ENCODE measurements around the gene KDELR3. TPM values are rescaled to one million over a fixed set of nuclear protein-coding genes. Genes with fewer than 3 reads are reported as not detected.
A peak's percentile ranks its signal among the peaks of the same experiment; 100 is the strongest.

KDELR3 gene
- total RNA-seq, 1 donor from 2014 or later, result 5.1 TPM

GRCh38 chr22:38446018-38446601 lies 21.8 kb upstream of the KDELR3 start:
- no peak for TF ChIP-seq CTCF (conservative IDR thresholded peaks at IDR 0.05)
- no peak overlapping the region for H3K4me3 Mint-ChIP-seq
- H3K36me3 Mint-ChIP-seq (ENCODE audit: low read depth), result no peaks in the 10 kb centered on the region
- peaks cover 7% of the 10 kb centered on the region for H3K4me1 Mint-ChIP-seq
- no peak overlapping the region for H3K27ac Mint-ChIP-seq (ENCODE audit: unreplicated experiment)
- H3K9me3 Mint-ChIP-seq, result no peaks in the 10 kb centered on the region
- DNase-seq (ENCODE audit: low read depth, low spot score), result no peak
- peaks cover 11% of the 10 kb centered on the region for H3K27me3 Mint-ChIP-seq (ENCODE audit: low read depth)

GRCh38 chr22:38448945-38449745 lies 18.8 kb upstream of the KDELR3 start:
- H3K4me3 Mint-ChIP-seq, result no peak overlapping the region
- no peak for TF ChIP-seq CTCF (conservative IDR thresholded peaks at IDR 0.05)
- no peaks in the 10 kb centered on the region for H3K9me3 Mint-ChIP-seq
- H3K27me3 Mint-ChIP-seq (ENCODE audit: low read depth), result peaks cover 38% of the 10 kb centered on the region
- H3K4me1 Mint-ChIP-seq, result peaks cover 9% of the 10 kb centered on the region
- H3K27ac Mint-ChIP-seq (ENCODE audit: unreplicated experiment), result no peak overlapping the region
- no peak for DNase-seq (ENCODE audit: low read depth, low spot score)
- no peaks in the 10 kb centered on the region for H3K36me3 Mint-ChIP-seq (ENCODE audit: low read depth)

- Mint-ChIP-seq H3K4me3 (peak overlapping the region; percentile 20), H3K27ac (ENCODE audit: unreplicated experiment) (no peak overlapping the region), H3K9me3 (no peaks in the 10 kb centered on the region), H3K27me3 (ENCODE audit: low read depth) (peaks cover 43% of the 10 kb centered on the region), H3K36me3 (ENCODE audit: low read depth) (no peaks in the 10 kb centered on the region), H3K4me1 (peaks cover 11% of the 10 kb centered on the region)
- no peak for DNase-seq (ENCODE audit: low read depth, low spot score)
- no peak for TF ChIP-seq CTCF (conservative IDR thresholded peaks at IDR 0.05)
These were observed 18.1 kb upstream of the KDELR3 start for GRCh38 chr22:38449776-38450175.

GRCh38 chr22:38450234-38450797 lies 17.6 kb upstream of the KDELR3 start:
- Mint-ChIP-seq H3K4me1 (peaks cover 11% of the 10 kb centered on the region), H3K27me3 (ENCODE audit: low read depth) (peaks cover 43% of the 10 kb centered on the region), H3K36me3 (ENCODE audit: low read depth) (no peaks in the 10 kb centered on the region), H3K9me3 (no peaks in the 10 kb centered on the region), H3K4me3 (peak overlapping the region; percentile 49), H3K27ac (ENCODE audit: unreplicated experiment) (no peak overlapping the region)
- no peak for TF ChIP-seq CTCF (conservative IDR thresholded peaks at IDR 0.05)
- no peak for DNase-seq (ENCODE audit: low read depth, low spot score)

- Mint-ChIP-seq H3K36me3 (ENCODE audit: low read depth) (no peaks in the 10 kb centered on the region), H3K4me3 (no peak overlapping the region), H3K4me1 (peaks cover 13% of the 10 kb centered on the region), H3K9me3 (no peaks in the 10 kb centered on the region), H3K27ac (ENCODE audit: unreplicated experiment) (no peak overlapping the region), H3K27me3 (ENCODE audit: low read depth) (peaks cover 46% of the 10 kb centered on the region)
- no peak for DNase-seq (ENCODE audit: low read depth, low spot score)
- TF ChIP-seq CTCF (conservative IDR thresholded peaks at IDR 0.05), result no peak
These were observed 16.5 kb upstream of the KDELR3 start for GRCh38 chr22:38451404-38451803.
